ENCODE data around the gene PIANP. TPM values are rescaled to one million over a fixed set of nuclear protein-coding genes. Genes with fewer than 3 reads are reported as not detected.
A peak's percentile ranks its signal among the peaks of the same experiment; 100 is the strongest.
"Not testable (repeated sequence)": the region's sequence is repeated elsewhere in the genome, so short reads cannot be mapped to it uniquely, and the experiment has no call there.

Gene PIANP
- total RNA-seq, 1 donor from 2014 or later = 3.6 TPM

- Histone ChIP-seq H3K36me3 (ENCODE audit: insufficient read depth, low read length) (peaks cover 33% of the 10 kb centered on the region), H3K4me1 (ENCODE audit: insufficient read depth, low read length) (peaks cover 3% of the 10 kb centered on the region), H4K20me1 (ENCODE audit: insufficient read depth, low read length) (peaks cover 44% of the 10 kb centered on the region), H3K9me3 (ENCODE audit: insufficient read depth, low read depth, low read length) (no peaks in the 10 kb centered on the region), H3K9ac (ENCODE audit: low read length) (no peak overlapping the region), H3K27me3 (ENCODE audit: insufficient read depth, low read length) (no peaks in the 10 kb centered on the region), H3K4me3 (ENCODE audit: insufficient read depth, low read depth, low read length) (no peak overlapping the region), H3K79me2 (ENCODE audit: insufficient read depth, low read length) (peaks cover 13% of the 10 kb centered on the region), H3K27ac (ENCODE audit: low read depth, low read length) (no peak overlapping the region), H2AFZ (ENCODE audit: low read depth, low read length) (no peak overlapping the region), H3K4me2 (ENCODE audit: low read length) (no peak overlapping the region)
- DNase-seq (ENCODE audit: low read depth) (no peak), FAIRE-seq (no peak)
- H3K9me3 Mint-ChIP-seq (ENCODE audit: unreplicated experiment) = no peaks in the 10 kb centered on the region
- no peak overlapping the region for H3K4me3 Mint-ChIP-seq (ENCODE audit: unreplicated experiment)
- peak overlapping the region; percentile 56 for H3K27ac Mint-ChIP-seq (ENCODE audit: unreplicated experiment)
- TF ChIP-seq CTCF (IDR thresholded peaks at IDR 0.05; ENCODE audit: insufficient read depth, low read depth, low read length) (no peak), EZH2 (IDR thresholded peaks at IDR 0.05; ENCODE audit: insufficient read depth, low read length) (no peak)
- peaks cover 18% of the 10 kb centered on the region for H3K4me1 Mint-ChIP-seq (ENCODE audit: low read depth, unreplicated experiment)
- H3K27me3 Mint-ChIP-seq (ENCODE audit: low read depth, unreplicated experiment) = no peaks in the 10 kb centered on the region
- peaks cover 35% of the 10 kb centered on the region for H3K36me3 Mint-ChIP-seq (ENCODE audit: low read depth, unreplicated experiment)
Measured at GRCh38 chr12:6745741-6746525, 45.3 kb upstream of the PIANP start.

DNA sequence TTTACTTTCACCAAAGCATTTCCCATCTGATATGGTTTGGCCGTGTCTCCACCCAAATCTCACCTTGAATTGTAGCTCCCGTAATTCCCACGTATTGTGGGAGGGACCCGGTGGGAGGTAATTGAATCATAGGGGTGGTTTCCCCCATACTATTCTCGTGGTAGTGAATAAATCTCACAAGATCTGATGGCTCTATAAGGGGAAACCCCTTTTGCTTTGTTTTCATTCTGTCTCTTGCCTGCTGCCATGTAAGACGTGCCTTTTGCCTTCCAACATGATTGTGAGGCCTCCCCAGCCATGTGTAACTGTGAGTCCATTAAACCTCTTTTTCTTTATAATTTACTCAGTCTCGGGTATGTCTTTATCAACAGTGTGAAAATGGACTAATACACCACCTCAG is 42.7 kb upstream of the PIANP start:
- H3K9me3 ChIP-seq (ENCODE audit: insufficient read depth, low read depth, low read length); H3K4me1 ChIP-seq (ENCODE audit: insufficient read depth, low read length); FAIRE-seq; H3K9me3 Mint-ChIP-seq (ENCODE audit: unreplicated experiment); H3K27me3 ChIP-seq (ENCODE audit: insufficient read depth, low read length); H3K4me3 ChIP-seq (ENCODE audit: insufficient read depth, low read depth, low read length); H3K4me2 ChIP-seq (ENCODE audit: low read length); H2AFZ ChIP-seq (ENCODE audit: low read depth, low read length); DNase-seq (ENCODE audit: low read depth); H3K9ac ChIP-seq (ENCODE audit: low read length); H3K27ac ChIP-seq (ENCODE audit: low read depth, low read length); H3K27me3 Mint-ChIP-seq (ENCODE audit: low read depth, unreplicated experiment); H3K4me3 Mint-ChIP-seq (ENCODE audit: unreplicated experiment); H3K79me2 ChIP-seq (ENCODE audit: insufficient read depth, low read length): not testable (repeated sequence)
- peaks cover 19% of the 10 kb centered on the region for H4K20me1 ChIP-seq (ENCODE audit: insufficient read depth, low read length)
- Mint-ChIP-seq H3K27ac (ENCODE audit: unreplicated experiment) (peak overlapping the region; percentile 14), H3K36me3 (ENCODE audit: low read depth, unreplicated experiment) (peaks cover 25% of the 10 kb centered on the region), H3K4me1 (ENCODE audit: low read depth, unreplicated experiment) (peaks cover 13% of the 10 kb centered on the region)
- peaks cover 20% of the 10 kb centered on the region for H3K36me3 ChIP-seq (ENCODE audit: insufficient read depth, low read length)

DNA sequence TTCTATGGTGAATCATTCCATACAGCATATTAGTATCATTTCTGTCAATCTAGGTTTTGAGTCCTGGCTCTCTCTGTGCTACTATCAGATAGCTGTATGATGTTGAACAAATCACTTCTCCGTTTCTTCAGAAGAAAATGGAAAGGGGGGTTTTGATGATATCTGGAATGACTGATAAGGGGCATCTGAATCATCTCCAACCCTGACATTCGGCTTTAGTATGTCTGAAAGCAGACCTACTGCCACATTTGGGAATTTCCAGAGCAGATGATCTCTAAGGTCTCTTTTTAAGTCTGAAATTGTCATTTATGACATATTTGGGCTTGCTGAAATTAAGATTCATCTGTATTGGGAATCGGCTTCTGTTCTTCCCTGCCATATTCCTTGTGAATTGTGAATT is 42.2 kb upstream of the PIANP start:
- Histone ChIP-seq H3K27ac (ENCODE audit: low read depth, low read length) (no peak overlapping the region), H3K4me2 (ENCODE audit: low read length) (no peak overlapping the region), H3K4me1 (ENCODE audit: insufficient read depth, low read length) (peaks cover 3% of the 10 kb centered on the region), H3K79me2 (ENCODE audit: insufficient read depth, low read length) (no peaks in the 10 kb centered on the region), H3K9me3 (ENCODE audit: insufficient read depth, low read depth, low read length) (no peaks in the 10 kb centered on the region), H3K4me3 (ENCODE audit: insufficient read depth, low read depth, low read length) (no peak overlapping the region), H4K20me1 (ENCODE audit: insufficient read depth, low read length) (peaks cover 15% of the 10 kb centered on the region), H3K9ac (ENCODE audit: low read length) (no peak overlapping the region), H3K27me3 (ENCODE audit: insufficient read depth, low read length) (no peaks in the 10 kb centered on the region), H2AFZ (ENCODE audit: low read depth, low read length) (no peak overlapping the region), H3K36me3 (ENCODE audit: insufficient read depth, low read length) (peaks cover 16% of the 10 kb centered on the region)
- Mint-ChIP-seq H3K27ac (ENCODE audit: unreplicated experiment) (no peak overlapping the region), H3K36me3 (ENCODE audit: low read depth, unreplicated experiment) (peaks cover 23% of the 10 kb centered on the region), H3K27me3 (ENCODE audit: low read depth, unreplicated experiment) (no peaks in the 10 kb centered on the region), H3K4me1 (ENCODE audit: low read depth, unreplicated experiment) (peaks cover 13% of the 10 kb centered on the region), H3K4me3 (ENCODE audit: unreplicated experiment) (no peak overlapping the region), H3K9me3 (ENCODE audit: unreplicated experiment) (no peaks in the 10 kb centered on the region)
- no peak for TF ChIP-seq EZH2 (IDR thresholded peaks at IDR 0.05; ENCODE audit: insufficient read depth, low read length)
- TF ChIP-seq CTCF (IDR thresholded peaks at IDR 0.05; ENCODE audit: insufficient read depth, low read depth, low read length) = no peak
- DNase-seq (ENCODE audit: low read depth) (no peak), FAIRE-seq (no peak)

GRCh38 chr12:6742080-6742479 is 41.5 kb upstream of the PIANP start:
- H4K20me1 ChIP-seq (ENCODE audit: insufficient read depth, low read length); DNase-seq (ENCODE audit: low read depth); H3K9me3 Mint-ChIP-seq (ENCODE audit: unreplicated experiment); H3K27ac ChIP-seq (ENCODE audit: low read depth, low read length); H3K9ac ChIP-seq (ENCODE audit: low read length); H3K27me3 ChIP-seq (ENCODE audit: insufficient read depth, low read length); H3K27ac Mint-ChIP-seq (ENCODE audit: unreplicated experiment); H3K79me2 ChIP-seq (ENCODE audit: insufficient read depth, low read length); H3K36me3 ChIP-seq (ENCODE audit: insufficient read depth, low read length); H3K4me2 ChIP-seq (ENCODE audit: low read length); H3K9me3 ChIP-seq (ENCODE audit: insufficient read depth, low read depth, low read length); H2AFZ ChIP-seq (ENCODE audit: low read depth, low read length); H3K4me3 ChIP-seq (ENCODE audit: insufficient read depth, low read depth, low read length); H3K27me3 Mint-ChIP-seq (ENCODE audit: low read depth, unreplicated experiment); H3K4me1 ChIP-seq (ENCODE audit: insufficient read depth, low read length); FAIRE-seq: not testable (repeated sequence)
- peak overlapping the region; percentile 54 for H3K4me3 Mint-ChIP-seq (ENCODE audit: unreplicated experiment)
- H3K4me1 Mint-ChIP-seq (ENCODE audit: low read depth, unreplicated experiment) = peaks cover 13% of the 10 kb centered on the region
- peaks cover 19% of the 10 kb centered on the region for H3K36me3 Mint-ChIP-seq (ENCODE audit: low read depth, unreplicated experiment)
